Measurements from ENCODE around the gene DBH. TPM values are rescaled to one million over a fixed set of nuclear protein-coding genes. Genes with fewer than 3 reads are reported as not detected.
A peak's percentile ranks its signal among the peaks of the same experiment; 100 is the strongest.

DBH gene
- total and polyA plus RNA-seq, 12 donors: 0.24 to 234 (median 19.6) TPM; not detected in 1

- TF ChIP-seq CTCF (IDR thresholded peaks at IDR 0.05) (no peak), POLR2A (IDR thresholded peaks at IDR 0.05) (no peak)
- WGBS, 4 donors: 36 to 52% (median 47%) methylated on average over 10 of the region's 10 CpGs
- no peaks in the 10 kb centered on the region for H3K27me3 ChIP-seq
- peaks cover 0 to 8% of the 10 kb centered on the region in 2 donors for H3K4me1 ChIP-seq (replicated peaks in 1 of 2)
- H3K4me3 ChIP-seq: no peak overlapping the region
- no peaks in the 10 kb centered on the region for H3K36me3 ChIP-seq (replicated peaks in 1 of 2)
- peak overlapping the region in 2 of 5 donors; percentile 26 to 88 for H3K27ac ChIP-seq
- H3K9me3 ChIP-seq (replicated peaks in 1 of 3): no peaks in the 10 kb centered on the region
- intact Hi-C loops (cut with DNase I): no loop called here
- DNase-seq: peak in 6 of 7 donors; percentile 28 to 77 (median 47)
Measured at GRCh38 chr9:133676450-133676849, 40.3 kb downstream of the DBH start.

GRCh38 chr9:133677126-133678010 lies 41.2 kb downstream of the DBH start:
- no peak overlapping the region for H3K4me3 ChIP-seq
- peak overlapping the region in 2 of 5 donors; percentile 26 to 88 for H3K27ac ChIP-seq
- peaks cover 0 to 8% of the 10 kb centered on the region in 2 donors for H3K4me1 ChIP-seq (replicated peaks in 1 of 2)
- TF ChIP-seq CTCF (IDR thresholded peaks at IDR 0.05): no peak
- no peaks in the 10 kb centered on the region for H3K9me3 ChIP-seq (replicated peaks in 1 of 3)
- DNase-seq: no peak
- no peaks in the 10 kb centered on the region for H3K36me3 ChIP-seq (replicated peaks in 1 of 2)
- intact Hi-C loops (cut with DNase I): no loop called here
- H3K27me3 ChIP-seq: no peaks in the 10 kb centered on the region
- WGBS, 4 donors: 86 to 93% (median 91%) methylated on average over 10 to 17 of the region's 17 CpGs

GRCh38 chr9:133679056-133679455 lies 42.9 kb downstream of the DBH start:
- 67 to 76% (median 70%) methylated on average over 13 to 15 of the region's 15 CpGs for WGBS, 4 donors
- no peak for TF ChIP-seq CTCF (IDR thresholded peaks at IDR 0.05)
- no peak for TF ChIP-seq POLR2A (IDR thresholded peaks at IDR 0.05)
- no peak for DNase-seq
- H3K9me3 ChIP-seq (replicated peaks in 1 of 3): no peaks in the 10 kb centered on the region
- H3K36me3 ChIP-seq (replicated peaks in 1 of 2): no peaks in the 10 kb centered on the region
- H3K27me3 ChIP-seq: no peaks in the 10 kb centered on the region
- intact Hi-C loops (cut with DNase I): no loop called here
- H3K4me1 ChIP-seq (replicated peaks in 1 of 2): peaks cover 0 to 21% of the 10 kb centered on the region in 2 donors
- no peak overlapping the region for H3K4me3 ChIP-seq
- H3K27ac ChIP-seq: peak overlapping the region in 3 of 5 donors; percentile 44 to 80 (median 62)

GRCh38 chr9:133679466-133680061 lies 43.4 kb downstream of the DBH start:
- H3K36me3 ChIP-seq (replicated peaks in 1 of 2): no peaks in the 10 kb centered on the region
- peak in 3 of 7 donors; percentile 21 to 46 (median 23) for DNase-seq
- TF ChIP-seq CTCF (IDR thresholded peaks at IDR 0.05) (no peak), POLR2A (IDR thresholded peaks at IDR 0.05) (no peak)
- peaks cover 0 to 25% of the 10 kb centered on the region in 2 donors for H3K4me1 ChIP-seq (replicated peaks in 1 of 2)
- no peak overlapping the region for H3K4me3 ChIP-seq
- H3K27me3 ChIP-seq: no peaks in the 10 kb centered on the region
- H3K9me3 ChIP-seq (replicated peaks in 1 of 3): no peaks in the 10 kb centered on the region
- intact Hi-C loops (cut with DNase I): no loop called here
- H3K27ac ChIP-seq: peak overlapping the region in 3 of 5 donors; percentile 44 to 80 (median 62)
- WGBS, 4 donors: 61 to 71% (median 69%) methylated on average over 19 to 35 of the region's 35 CpGs

Data from adrenal gland (tissue), 12 donors.